GM19240 (cell line): ENCODE measurements around the gene AXIN1.
"Not testable (repeated sequence)": the region's sequence is repeated elsewhere in the genome, so short reads cannot be mapped to it uniquely, and the experiment has no call there.

Experiments used
- DNase-seq: peaks from one replicate; pipeline ENCODE4 v3.0.0; 2011; ENCODE audit warnings: low spot score; ENCODE audit not compliant: insufficient read length

The AXIN1 gene

GRCh38 chr16:268141-269053, 84.1 kb downstream of the AXIN1 start:
- DNase-seq = no peak

DNA sequence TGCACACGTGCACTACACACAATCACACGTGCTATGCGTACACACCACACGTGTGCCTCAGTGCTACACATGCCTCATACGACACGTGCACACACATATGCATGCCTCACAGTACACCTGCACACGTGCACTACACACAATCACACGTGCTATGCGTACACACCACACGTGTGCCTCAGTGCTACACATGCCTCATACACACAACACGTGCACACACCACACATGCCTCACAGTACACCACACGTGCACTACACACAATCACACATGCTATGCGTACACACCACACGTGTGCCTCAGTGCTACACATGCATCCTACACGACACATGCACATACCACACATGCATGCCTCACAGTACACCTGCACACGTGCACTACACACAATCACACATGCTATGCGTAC, 85.0 kb downstream of the AXIN1 start:
- not testable (repeated sequence) for DNase-seq

DNA sequence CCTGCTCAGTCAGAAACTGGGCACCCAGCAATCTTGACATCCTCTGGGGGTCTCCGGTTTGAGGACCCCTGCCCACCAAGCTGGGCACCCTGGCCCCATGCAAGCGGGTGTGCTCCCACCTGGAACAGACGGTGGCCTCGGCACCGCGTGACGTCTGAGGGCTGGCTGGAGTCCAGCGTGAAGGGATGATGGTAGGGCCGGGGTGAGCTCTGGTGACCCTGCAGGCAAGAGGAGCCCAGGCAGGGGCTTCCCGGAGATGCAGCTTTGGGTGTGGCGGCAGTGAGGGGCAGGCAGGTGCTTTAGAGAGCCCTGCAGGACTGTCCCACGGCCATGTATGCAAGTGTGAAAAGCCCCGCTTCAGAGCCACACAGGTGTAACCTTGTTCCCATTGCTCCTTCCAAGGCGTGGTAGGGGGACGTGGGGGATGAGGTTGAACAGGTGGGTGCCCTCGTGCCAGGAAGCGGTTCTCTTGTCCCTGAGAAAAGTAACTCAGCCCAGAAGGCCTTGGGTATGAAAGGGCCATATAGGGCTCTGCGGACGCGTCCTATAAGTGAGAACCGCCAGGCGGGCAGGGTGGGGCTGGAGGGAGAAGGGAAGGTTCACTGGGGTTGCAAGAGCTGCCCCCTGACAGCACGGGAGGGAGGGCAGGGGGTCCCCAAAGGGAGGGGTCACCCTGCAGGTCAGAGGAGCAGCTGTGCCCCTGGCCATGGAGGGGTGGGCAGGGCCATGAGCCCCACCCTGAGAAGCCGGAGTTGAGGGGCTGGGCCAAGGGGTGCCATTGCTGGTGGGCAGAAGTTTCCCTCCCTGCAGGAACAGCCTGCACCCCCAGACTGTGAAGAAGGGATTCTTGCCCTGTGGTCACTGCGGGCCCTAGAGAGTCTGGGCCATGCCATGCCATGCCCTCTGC, 86.0 kb downstream of the AXIN1 start:
- no peak for DNase-seq

DNA sequence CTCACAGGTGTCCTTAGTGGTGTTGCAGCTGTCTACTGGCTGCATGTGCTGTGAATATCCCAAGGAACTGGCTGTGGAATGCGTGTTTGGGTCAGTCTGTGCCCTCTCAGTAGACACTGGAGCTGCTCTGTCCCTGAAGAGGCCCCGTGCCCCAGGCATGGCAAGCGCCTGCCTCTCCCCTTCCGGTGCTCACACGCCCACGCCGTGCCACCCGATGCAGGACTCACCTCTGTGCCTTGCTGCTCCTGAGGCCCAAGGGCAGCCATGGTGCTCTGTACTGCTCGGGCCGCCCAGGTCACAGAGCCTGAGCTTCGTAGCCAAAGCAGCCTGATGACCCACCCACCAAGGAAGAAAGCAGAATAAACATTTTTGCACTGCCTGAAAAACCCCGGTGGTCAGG, 86.8 kb downstream of the AXIN1 start:
- DNase-seq = no peak

DNA sequence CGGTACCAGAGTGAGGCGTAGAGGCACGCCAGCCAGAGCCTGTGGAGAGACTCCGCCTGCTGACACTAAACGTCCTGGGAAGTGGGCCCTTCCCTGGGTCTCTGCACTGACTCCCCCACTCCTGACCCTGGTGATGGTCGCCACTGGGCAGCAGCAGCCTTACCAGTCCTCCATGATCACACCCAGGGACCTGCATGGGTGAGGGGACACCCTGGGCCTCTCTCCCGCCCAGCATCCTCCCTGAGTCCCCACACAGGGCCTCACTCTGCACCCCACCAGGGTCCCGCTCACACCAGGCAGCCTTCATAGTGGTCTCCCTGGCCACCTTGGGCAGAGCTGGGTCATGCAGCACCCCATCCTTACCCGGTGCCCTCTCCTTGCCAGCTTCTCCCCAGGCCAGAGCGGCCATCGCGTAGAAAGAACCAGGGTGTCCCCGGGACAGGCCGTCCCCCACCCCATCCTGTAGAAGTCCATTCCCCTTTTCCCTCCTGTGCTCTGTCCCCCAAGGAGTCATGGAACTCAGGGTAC, 87.5 kb downstream of the AXIN1 start:
- DNase-seq = no peak

DNA sequence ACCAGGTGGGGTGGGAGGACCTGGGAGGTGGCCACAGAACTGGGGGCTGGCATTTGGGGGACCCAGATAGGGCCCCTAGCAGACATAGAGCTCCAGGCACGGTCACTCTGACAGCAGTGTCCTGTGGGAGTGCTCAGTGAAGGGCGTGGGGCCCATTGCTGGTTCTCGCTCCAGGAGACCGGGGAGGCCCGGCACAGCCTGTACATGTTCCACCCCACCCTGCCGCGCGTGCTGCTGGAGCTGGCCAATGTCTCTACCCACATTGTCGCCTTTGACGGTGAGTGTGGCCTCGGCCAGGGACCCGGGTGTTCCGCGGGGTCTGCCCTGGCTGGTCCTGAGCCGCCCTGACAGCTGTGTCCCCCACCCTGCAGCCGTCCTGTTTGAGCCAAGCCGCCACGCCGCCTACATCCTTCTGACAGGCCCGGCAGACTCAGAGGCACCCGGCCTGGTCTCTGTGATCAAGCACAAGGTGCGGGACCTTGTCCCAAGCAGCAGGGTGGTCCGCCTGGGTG, 88.0 kb downstream of the AXIN1 start:
- DNase-seq = no peak

GRCh38 chr16:263944-264343, 88.6 kb downstream of the AXIN1 start:
- no peak for DNase-seq

DNA sequence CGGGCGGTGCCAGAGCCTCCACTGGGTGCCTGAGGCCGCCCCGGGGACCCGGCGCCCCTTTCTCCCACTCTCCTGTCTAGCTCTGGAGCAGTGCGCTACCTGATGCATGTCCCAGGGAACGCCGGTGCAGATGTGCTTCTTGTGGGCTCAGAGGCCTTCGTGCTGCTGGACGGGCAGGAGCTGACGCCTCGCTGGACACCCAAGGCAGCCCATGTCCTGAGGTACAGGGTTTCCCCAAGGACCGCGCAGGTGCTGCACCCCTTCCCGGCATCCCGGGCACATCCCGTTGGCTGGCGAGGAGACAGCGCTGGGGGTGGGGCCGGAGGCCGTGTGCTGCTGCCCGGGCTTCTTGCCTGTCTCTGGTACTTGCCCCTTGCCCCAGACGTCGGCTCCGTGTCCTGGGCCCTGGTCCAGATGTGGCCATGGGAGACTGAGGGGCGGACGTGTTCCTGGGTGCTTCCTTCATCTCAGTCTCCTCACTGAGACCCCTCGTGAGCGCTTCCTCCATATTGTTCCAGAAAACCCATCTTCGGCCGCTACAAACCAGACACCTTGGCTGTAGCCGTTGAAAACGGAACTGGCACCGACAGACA, 89.2 kb downstream of the AXIN1 start:
- DNase-seq = no peak

DNA sequence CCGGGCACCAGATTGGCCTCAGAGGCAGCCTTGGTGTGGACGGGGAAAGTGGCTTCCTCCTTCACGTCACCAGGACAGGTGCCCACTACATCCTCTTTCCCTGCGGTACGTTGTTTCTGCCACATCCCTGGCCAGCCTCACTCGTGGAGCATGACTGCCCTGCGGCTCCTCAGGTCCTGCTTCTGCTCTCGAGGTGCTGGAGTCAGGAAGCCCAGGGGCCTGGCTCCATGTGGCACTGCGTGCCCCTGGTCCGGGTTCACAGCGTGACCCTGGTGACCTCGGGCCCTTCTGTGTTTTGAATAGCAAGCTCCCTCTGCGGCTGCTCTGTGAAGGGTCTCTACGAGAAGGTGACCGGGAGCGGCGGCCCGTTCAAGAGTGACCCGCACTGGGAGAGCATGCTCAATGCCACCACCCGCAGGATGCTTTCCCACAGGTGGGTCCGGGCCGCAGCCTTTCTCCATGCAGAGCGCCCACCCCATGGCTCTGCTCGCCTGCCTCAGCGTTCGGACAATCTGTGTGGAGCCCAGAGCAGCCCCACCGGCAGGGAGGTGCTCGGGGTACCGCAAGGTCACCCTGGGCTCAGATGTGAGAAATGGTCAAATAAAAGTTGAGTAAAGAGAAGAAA, 90.3 kb downstream of the AXIN1 start:
- DNase-seq = no peak

GRCh38 chr16:261031-261691, 91.4 kb downstream of the AXIN1 start:
- no peak for DNase-seq

DNA sequence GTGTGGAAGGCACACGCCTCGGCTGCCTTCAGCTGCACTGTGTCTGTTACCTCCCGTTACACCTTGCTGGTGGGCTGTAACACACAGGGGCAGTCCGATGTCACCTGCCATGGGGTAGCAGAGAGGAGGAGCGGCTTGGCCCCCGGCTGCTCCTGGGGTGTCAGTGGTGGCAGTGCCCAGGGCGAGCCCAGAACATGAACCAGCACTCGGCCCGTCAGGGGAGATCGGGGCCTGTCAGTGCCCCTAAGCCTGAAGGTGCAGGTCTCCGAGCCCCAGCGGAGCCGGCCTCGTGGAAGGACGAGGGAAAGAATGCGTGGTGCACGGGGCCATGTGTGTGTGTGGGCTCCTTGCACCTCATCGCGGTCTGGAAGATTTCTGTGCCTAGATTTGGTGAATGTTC, 92.2 kb downstream of the AXIN1 start:
- no peak for DNase-seq

- no peak for DNase-seq
Measured at GRCh38 chr16:259814-260253, 92.7 kb downstream of the AXIN1 start.

GRCh38 chr16:259226-259625, 93.3 kb downstream of the AXIN1 start:
- no peak for DNase-seq

- DNase-seq = not testable (repeated sequence)
Measured at GRCh38 chr16:258091-258490, 94.4 kb downstream of the AXIN1 start.

- no peak for DNase-seq
Measured at GRCh38 chr16:255183-255582, 97.3 kb downstream of the AXIN1 start.

DNA sequence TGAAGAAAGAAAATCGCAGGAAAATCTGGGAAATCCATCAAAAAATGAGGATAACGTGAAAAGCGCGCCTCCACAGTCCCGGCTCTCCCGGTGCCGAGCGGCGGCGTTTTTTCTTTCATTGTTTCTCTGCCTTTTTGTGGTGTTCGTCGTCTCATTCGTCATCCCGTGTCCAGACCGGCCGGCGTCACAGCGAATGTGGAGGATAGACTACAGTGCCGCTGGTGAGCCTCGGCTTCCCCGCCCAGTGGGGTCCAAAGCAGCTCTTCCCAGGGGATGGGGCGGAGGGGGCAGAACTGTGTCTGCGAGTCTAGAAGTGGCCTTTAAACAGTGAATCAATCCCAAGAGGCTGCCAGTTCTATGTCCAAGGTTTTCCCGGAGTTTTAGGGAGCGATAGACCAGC, 98.1 kb downstream of the AXIN1 start:
- DNase-seq = no peak

DNA sequence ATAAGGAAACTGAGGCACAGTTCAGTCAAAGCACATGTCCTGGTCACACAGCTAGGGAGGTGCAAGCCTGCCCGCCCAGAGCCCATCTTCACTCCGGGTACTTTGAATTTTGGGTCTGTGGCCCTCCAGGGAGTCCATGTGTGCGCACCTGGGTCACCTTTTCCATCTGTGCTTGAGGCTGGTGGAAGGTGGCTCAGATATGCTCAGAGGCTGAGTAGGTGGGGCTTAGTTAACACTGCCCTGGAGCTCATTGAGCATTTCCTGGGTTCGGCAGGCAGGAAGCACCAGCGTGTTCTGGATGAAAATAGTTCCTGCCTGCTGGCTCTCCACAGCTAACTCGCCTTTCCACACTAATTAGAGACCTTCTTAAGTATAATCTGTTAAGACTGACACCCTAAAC, 98.7 kb downstream of the AXIN1 start:
- no peak for DNase-seq

- peak; percentile 53 for DNase-seq
Measured at GRCh38 chr16:252366-253337, 99.9 kb downstream of the AXIN1 start.

- no peak for DNase-seq
Measured at GRCh38 chr16:249431-249830, 103.1 kb downstream of the AXIN1 start.
